GM18870 (cell line): ENCODE data around the gene NAGS.
A peak's percentile ranks its signal among the peaks of the same experiment; 100 is the strongest.
"Not testable (repeated sequence)": the region's sequence is repeated elsewhere in the genome, so short reads cannot be mapped to it uniquely, and the experiment has no call there.

ENCODE experiments used
- ATAC-seq: cut with Tn5 transposase; IDR thresholded peaks from one replicate; pipeline ENCODE4 v1.9.1; 2021; ENCODE audit warnings: moderate library complexity; ENCODE audit not compliant: unreplicated experiment

NAGS gene

GRCh38 chr17:44006598-44007345, 2.4 kb downstream of the NAGS start:
- no peak for ATAC-seq

- ATAC-seq: no peak
Observed at GRCh38 chr17:44007346-44008204, 3.2 kb downstream of the NAGS start.

- no peak for ATAC-seq
Observed at GRCh38 chr17:44008205-44008909, 3.9 kb downstream of the NAGS start.

- no peak for ATAC-seq
Observed at GRCh38 chr17:44010966-44011647, 6.7 kb downstream of the NAGS start.

GRCh38 chr17:44011876-44012275, 7.5 kb downstream of the NAGS start:
- no peak for ATAC-seq

- ATAC-seq: no peak
Observed at GRCh38 chr17:44012391-44012790, 8.0 kb downstream of the NAGS start.

GRCh38 chr17:44012874-44013273, 8.5 kb downstream of the NAGS start:
- no peak for ATAC-seq

- no peak for ATAC-seq
Observed at GRCh38 chr17:44014133-44014436, 9.7 kb downstream of the NAGS start.

GRCh38 chr17:44014437-44015172, 10.2 kb downstream of the NAGS start, which contains the start of gene TMEM101:
Gene TMEM101, minus strand, starts transcription at chr17:44014963. Its CDS starts 11 bp downstream, at chr17:44014952.
- ATAC-seq: peak; percentile 79

GRCh38 chr17:44021227-44021626, 16.8 kb downstream of the NAGS start:
- not testable (repeated sequence) for ATAC-seq

- ATAC-seq: no peak
Observed at GRCh38 chr17:44022246-44022645, 17.8 kb downstream of the NAGS start.

- ATAC-seq: no peak
Observed at GRCh38 chr17:44023545-44024270, 19.3 kb downstream of the NAGS start.

GRCh38 chr17:44024271-44024663, 19.8 kb downstream of the NAGS start:
- ATAC-seq: no peak

- ATAC-seq: no peak
Observed at GRCh38 chr17:44024853-44025252, 20.4 kb downstream of the NAGS start.

GRCh38 chr17:44029736-44030135, 25.3 kb downstream of the NAGS start:
- no peak for ATAC-seq

- no peak for ATAC-seq
Observed at GRCh38 chr17:44030482-44030881, 26.1 kb downstream of the NAGS start.

- no peak for ATAC-seq
Observed at GRCh38 chr17:44033861-44034408, 29.5 kb downstream of the NAGS start.

GRCh38 chr17:44034688-44035087, 30.3 kb downstream of the NAGS start:
- ATAC-seq: not testable (repeated sequence)

- ATAC-seq: no peak
Observed at GRCh38 chr17:44037471-44037870, 33.0 kb downstream of the NAGS start.
